ENCODE data around the gene QTRT2.

GRCh38 chr3:114083112-114083511 lies 26.6 kb downstream of the QTRT2 start:
- TF ChIP-seq CTCF (conservative IDR thresholded peaks at IDR 0.05 in 1 of 2, IDR thresholded peaks at IDR 0.05 in 1 of 2; ENCODE audit: low read depth in 1 of 2, low read length in 2 of 2), result no peak
- no peak for TF ChIP-seq EZH2 (IDR thresholded peaks at IDR 0.05; ENCODE audit: low read length, missing control alignments)
